K562 (cell line): ENCODE measurements around the gene TFDP3. TPM values are rescaled to one million over a fixed set of nuclear protein-coding genes. Genes with fewer than 3 reads are reported as not detected.

Experiments used
- ATAC-seq: fragments of 200-7000 bp; cut with Tn5 transposase; 3 replicates; pipeline ENCODE4 v1.9.1; 2020; ENCODE audit warnings: moderate library complexity
- BruUV-seq: library from RNA; stranded (reverse); fragments of 400-500 nt; replicated peaks from 2 replicates; lab custom pipeline; 2021; lab: Mats Ljungman, UMichigan
- CTCF ChIA-PET: fragments of 300-600 bp; formaldehyde crosslinking; extraction: SDS; loops from one replicate; lab custom pipeline; 2021; ENCODE audit warnings: low intra/inter-chr PET ratio; lab: Yijun Ruan, JAX
- POLR2A ChIA-PET: fragments of 300-600, 350-650 bp; sonication (Branson Sonifier 250); formaldehyde crosslinking; extraction: SDS; loops from one replicate; lab custom pipeline; 2021; ENCODE audit warnings: antibody characterized with exemption, inconsistent platforms; lab: Yijun Ruan, JAX
- DNase-seq, 4 experiments: peaks; one replicate each; pipeline versions ENCODE4 v3.0.0 to v3.0.0-alpha.2; 2011 to 2018; ENCODE audit warnings: low spot score in 3 of 4, mixed read lengths in 3 of 4; ENCODE audit errors: extremely low read depth in 1 of 4
- FAIRE-seq: peaks from 2 replicates; lab custom pipeline; 2011; peaks lifted over from hg19 to GRCh38; lab: Jason Lieb, UNC
- H2AFZ ChIP-seq: 2 replicates; pipeline ENCODE4 v1.6.0; 2011; ENCODE audit warnings: low read depth, low read length, control low read depth, inconsistent platforms
- H3K27ac ChIP-seq: fragments of 200-600 bp; 3 replicates; pipeline ENCODE4 v1.8.0; 2011; ENCODE audit warnings: low read depth, mild to moderate bottlenecking, control low read depth, inconsistent platforms, low read length, moderate library complexity, mixed read lengths; ENCODE audit errors: extremely low read depth
- H3K27me3 ChIP-seq, 2 experiments: fragments of 300-600 bp in 1 of 2; 2 replicates in 1 of 2; 3 replicates in 1 of 2; pipeline versions ENCODE4 v1.6.0 to v1.8.0; 2011; ENCODE audit warnings: inconsistent platforms in 2 of 2, low read length in 2 of 2, mild to moderate bottlenecking in 1 of 2, mixed read lengths in 1 of 2, moderate library complexity in 1 of 2; ENCODE audit not compliant: control insufficient read depth in 2 of 2, insufficient read depth in 2 of 2
- H3K36me3 ChIP-seq: fragments of 300-600 bp; 3 replicates; pipeline ENCODE4 v1.8.0; 2011; ENCODE audit warnings: mild to moderate bottlenecking, low read length, inconsistent platforms; ENCODE audit not compliant: control insufficient read depth, insufficient read depth
- H3K4me1 ChIP-seq, 2 experiments: fragments of 200-600 bp in 1 of 2; replicated peaks in 1 of 2; 2 replicates in 1 of 2; 3 replicates in 1 of 2; pipeline versions ENCODE4 v1.5.1 to v1.8.0; 2011; ENCODE audit warnings: inconsistent platforms in 2 of 2, low read length in 2 of 2, mild to moderate bottlenecking in 1 of 2, mixed read lengths in 1 of 2, moderate library complexity in 1 of 2; ENCODE audit not compliant: control insufficient read depth in 2 of 2, insufficient read depth in 2 of 2
- H3K4me2 ChIP-seq: 2 replicates; pipeline ENCODE4 v1.6.1; 2011; ENCODE audit warnings: low read length, control low read depth, inconsistent platforms, mixed read lengths; ENCODE audit not compliant: insufficient read depth
- H3K4me3 ChIP-seq: fragments of 200-600 bp; sonication (generic), shearing (Covaris generic); 2 replicates; pipeline ENCODE4 v1.5.1; 2016; ENCODE audit warnings: control low read depth, inconsistent platforms
- H3K79me2 ChIP-seq: fragments of 200-600 bp; 3 replicates; pipeline ENCODE4 v1.8.0; 2011; ENCODE audit warnings: low read length, inconsistent platforms; ENCODE audit not compliant: control insufficient read depth, insufficient read depth
- H3K9ac ChIP-seq, 2 experiments: 2 replicates each; pipeline versions ENCODE4 v1.6.0 to v1.6.1; 2011; ENCODE audit warnings: low read depth in 2 of 2, low read length in 2 of 2, control low read depth in 1 of 2, inconsistent platforms in 1 of 2, mild to moderate bottlenecking in 1 of 2, mixed read lengths in 1 of 2; ENCODE audit not compliant: insufficient read depth in 1 of 2
- H3K9me1 ChIP-seq: one replicate; pipeline ENCODE4 v1.6.0; 2011; ENCODE audit warnings: inconsistent platforms, mild to moderate bottlenecking, low read length, moderate library complexity; ENCODE audit not compliant: control insufficient read depth, insufficient read depth
- H3K9me3 ChIP-seq: replicated peaks from 2 replicates; pipeline ENCODE4 v1.5.1; 2011; ENCODE audit warnings: low read depth, low read length, inconsistent platforms; ENCODE audit not compliant: control insufficient read depth, insufficient read depth
- H4K20me1 ChIP-seq: replicated peaks from 2 replicates; pipeline ENCODE4 v1.6.1; 2011; ENCODE audit warnings: low read length, inconsistent platforms, mixed read lengths; ENCODE audit not compliant: control insufficient read depth, insufficient read depth
- BRF1 ChIP-seq: IDR thresholded peaks from 3 replicates; pipeline ENCODE4 v1.6.1; 2011; ENCODE audit warnings: borderline replicate concordance, mild to moderate bottlenecking; ENCODE audit not compliant: insufficient read length; ENCODE audit errors: extremely low read depth
- JUNB ChIP-seq: fragments of 450-650 bp; formaldehyde crosslinking; conservative IDR thresholded peaks from 2 replicates; pipeline ENCODE4 v1.4.0; 2020; ENCODE audit warnings: mild to moderate bottlenecking
- KHSRP ChIP-seq: fragments of 450-650 bp; IDR thresholded peaks from 2 replicates; pipeline ENCODE4 v1.6.1; 2017
- NFRKB ChIP-seq: fragments of 450-650 bp; IDR thresholded peaks from 2 replicates; pipeline ENCODE4 v1.6.1; 2016; ENCODE audit warnings: low read depth
- NUFIP1 ChIP-seq: fragments of 450-650 bp; IDR thresholded peaks from 2 replicates; pipeline ENCODE4 v1.6.1; 2018; ENCODE audit not compliant: partially characterized antibody
- RBM14 ChIP-seq: fragments of 200-400 bp; formaldehyde crosslinking; IDR thresholded peaks from 2 replicates; pipeline ENCODE4 v1.6.1; 2018; ENCODE audit warnings: low read depth, mild to moderate bottlenecking, low read length, moderate library complexity, borderline replicate concordance; ENCODE audit not compliant: insufficient read depth
- RFX1 ChIP-seq: fragments of 450-650 bp; IDR thresholded peaks from 2 replicates; pipeline ENCODE4 v1.6.1; 2016; ENCODE audit warnings: mild to moderate bottlenecking, moderate library complexity
- STAT5B ChIP-seq: fragments of 250-450 bp; sonication (Bioruptor Pico); IDR thresholded peaks from 2 replicates; pipeline ENCODE4 v1.8.0; 2021; ENCODE audit warnings: mild to moderate bottlenecking, inconsistent platforms
- ZKSCAN3 ChIP-seq: fragments of 250-450 bp; sonication (Bioruptor Pico); IDR thresholded peaks from 2 replicates; pipeline ENCODE4 v1.4.0; 2020
- WGBS: fragments of 100-300 bp; shearing (Covaris generic); methylation state at CpG from one replicate; pipeline ENCODE4 v1.1.6; 2016; ENCODE audit warnings: low coverage, mixed read lengths; ENCODE audit not compliant: insufficient coverage; ENCODE audit errors: missing lambda C conversion rate; 5-methylcytosine and 5-hydroxymethylcytosine counted together
- in situ Hi-C: fragments of 300-500 bp; cut with MboI; formaldehyde crosslinking; loops from 4 replicates; pipeline ENCODE4 v1.15.0; 2018; ENCODE audit warnings: inconsistent platforms, mixed read lengths
- intact Hi-C: fragments of 100-400 bp; cut with micrococcal nuclease; formaldehyde crosslinking; loops from 2 replicates; pipeline ENCODE4 v1.14.2; 2022
- polyA plus RNA-seq, 8 experiments: library from polyadenylated mRNA; depleted of rRNA in 4 of 8; stranded (reverse) in 5 of 8; unstranded in 3 of 8; fragments of >200 nt; fragmentation: Nextera tagmentation in 2 of 8; fragmentation: Illumina TruSeq in 1 of 8; extraction: Ambion mirVana in 2 of 8; extraction: Trizol in 1 of 8; gene quantifications; 2 replicates each; pipeline versions ENCODE4 v1.2.1 to v1.2.3, GENCODE V29; 2011 to 2014; ENCODE audit warnings: inconsistent platforms in 1 of 8, missing spikeins in 1 of 8
- total RNA-seq, 7 experiments: library from RNA; depleted of rRNA in 6 of 7; stranded (reverse); fragments of >200 nt in 6 of 7; fragmentation: Illumina TruSeq in 2 of 7; extraction: Trizol in 2 of 7; gene quantifications; 2 replicates each; pipeline versions ENCODE4 v1.2.1 to v1.2.3, GENCODE V29; 2011 to 2021; ENCODE audit warnings: low replicate concordance in 1 of 7
- TF ChIP-seq, protein P1 (sequence below): fragments of 250-450 bp; sonication (Bioruptor Pico); IDR thresholded peaks from 2 replicates; pipeline ENCODE4 v1.5.0; 2021
- TF ChIP-seq, protein P2 (sequence below): fragments of 250-450 bp; sonication (Bioruptor Pico); IDR thresholded peaks from 2 replicates; pipeline ENCODE4 v1.5.0; 2021; ENCODE audit warnings: mild to moderate bottlenecking, moderate library complexity
- TF ChIP-seq, protein P3 (sequence below), 2 experiments: fragments of 450-650 bp in 1 of 2; IDR thresholded peaks; 2 replicates each; pipeline ENCODE4 v1.6.1; 2011 to 2017; ENCODE audit warnings: low read depth in 2 of 2, antibody characterized with exemption in 1 of 2, borderline replicate concordance in 1 of 2, low read length in 1 of 2, mild to moderate bottlenecking in 1 of 2, mixed read lengths in 1 of 2; ENCODE audit not compliant: control insufficient read depth in 1 of 2
- TF ChIP-seq, protein P4 (sequence below): fragments of 250-450 bp; sonication (Bioruptor Pico); IDR thresholded peaks from 2 replicates; pipeline ENCODE4 v1.4.0; 2020
- TF ChIP-seq, protein P5 (sequence below): conservative IDR thresholded peaks from 2 replicates; pipeline ENCODE4 v1.6.1; 2011; ENCODE audit warnings: low read depth, mild to moderate bottlenecking, low read length; ENCODE audit not compliant: control insufficient read depth

The TFDP3 gene
- total and polyA plus RNA-seq, 9 of the 15 experiments (the other 6 are each of a cell fraction or from before 2014, with no cell fraction given) = 0.09 to 0.25 (median 0.12) TPM; not detected in 5

DNA sequence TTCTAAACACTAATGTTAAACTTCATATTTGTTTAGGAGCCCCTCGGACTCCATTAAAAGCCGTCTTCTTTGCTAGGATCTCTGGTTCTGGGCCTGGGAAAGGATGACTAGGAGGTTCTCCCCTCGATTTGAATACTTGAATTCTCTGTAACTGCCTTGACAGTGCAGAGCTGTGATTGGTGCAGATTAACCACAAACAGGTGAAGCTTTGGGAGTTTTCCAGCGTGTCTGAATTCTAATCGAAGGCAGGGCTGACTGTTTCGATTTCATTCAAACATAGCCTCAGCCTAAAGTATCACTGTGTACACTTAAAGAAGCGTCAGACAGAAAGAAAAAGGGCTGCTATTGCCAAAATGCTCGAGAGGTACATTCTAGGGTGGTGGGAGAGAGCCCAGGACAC, 29.0 kb downstream of the TFDP3 start:
- 1% methylated on average over 8 of the region's 8 CpGs for WGBS
- Histone ChIP-seq H3K9ac (no peak overlapping the region), H3K9me1 (no peaks in the 10 kb centered on the region), H3K79me2 (no peaks in the 10 kb centered on the region), H3K27ac (no peak overlapping the region), H2AFZ (no peak overlapping the region), H3K4me1 (no peaks in the 10 kb centered on the region), H3K36me3 (no peaks in the 10 kb centered on the region), H3K27me3 (no peaks in the 10 kb centered on the region), H3K4me2 (no peak overlapping the region), H3K9me3 (no peaks in the 10 kb centered on the region), H4K20me1 (no peaks in the 10 kb centered on the region), H3K4me3 (no peak overlapping the region)
- FAIRE-seq (no peak), DNase-seq (no peak), ATAC-seq (no peak)
- no TSS peak for BruUV-seq
- in situ Hi-C loops = no loop called here
- ChIA-PET POLR2A (no interaction called here), CTCF (no interaction called here)
- intact Hi-C loops = no loop called here
- no peak for TF ChIP-seq NUFIP1
- TF ChIP-seq, protein P1, sequence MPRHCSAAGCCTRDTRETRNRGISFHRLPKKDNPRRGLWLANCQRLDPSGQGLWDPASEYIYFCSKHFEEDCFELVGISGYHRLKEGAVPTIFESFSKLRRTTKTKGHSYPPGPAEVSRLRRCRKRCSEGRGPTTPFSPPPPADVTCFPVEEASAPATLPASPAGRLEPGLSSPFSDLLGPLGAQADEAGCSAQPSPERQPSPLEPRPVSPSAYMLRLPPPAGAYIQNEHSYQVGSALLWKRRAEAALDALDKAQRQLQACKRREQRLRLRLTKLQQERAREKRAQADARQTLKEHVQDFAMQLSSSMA (CRISPR knock-in tag) = no peak
- TF ChIP-seq, protein P2, sequence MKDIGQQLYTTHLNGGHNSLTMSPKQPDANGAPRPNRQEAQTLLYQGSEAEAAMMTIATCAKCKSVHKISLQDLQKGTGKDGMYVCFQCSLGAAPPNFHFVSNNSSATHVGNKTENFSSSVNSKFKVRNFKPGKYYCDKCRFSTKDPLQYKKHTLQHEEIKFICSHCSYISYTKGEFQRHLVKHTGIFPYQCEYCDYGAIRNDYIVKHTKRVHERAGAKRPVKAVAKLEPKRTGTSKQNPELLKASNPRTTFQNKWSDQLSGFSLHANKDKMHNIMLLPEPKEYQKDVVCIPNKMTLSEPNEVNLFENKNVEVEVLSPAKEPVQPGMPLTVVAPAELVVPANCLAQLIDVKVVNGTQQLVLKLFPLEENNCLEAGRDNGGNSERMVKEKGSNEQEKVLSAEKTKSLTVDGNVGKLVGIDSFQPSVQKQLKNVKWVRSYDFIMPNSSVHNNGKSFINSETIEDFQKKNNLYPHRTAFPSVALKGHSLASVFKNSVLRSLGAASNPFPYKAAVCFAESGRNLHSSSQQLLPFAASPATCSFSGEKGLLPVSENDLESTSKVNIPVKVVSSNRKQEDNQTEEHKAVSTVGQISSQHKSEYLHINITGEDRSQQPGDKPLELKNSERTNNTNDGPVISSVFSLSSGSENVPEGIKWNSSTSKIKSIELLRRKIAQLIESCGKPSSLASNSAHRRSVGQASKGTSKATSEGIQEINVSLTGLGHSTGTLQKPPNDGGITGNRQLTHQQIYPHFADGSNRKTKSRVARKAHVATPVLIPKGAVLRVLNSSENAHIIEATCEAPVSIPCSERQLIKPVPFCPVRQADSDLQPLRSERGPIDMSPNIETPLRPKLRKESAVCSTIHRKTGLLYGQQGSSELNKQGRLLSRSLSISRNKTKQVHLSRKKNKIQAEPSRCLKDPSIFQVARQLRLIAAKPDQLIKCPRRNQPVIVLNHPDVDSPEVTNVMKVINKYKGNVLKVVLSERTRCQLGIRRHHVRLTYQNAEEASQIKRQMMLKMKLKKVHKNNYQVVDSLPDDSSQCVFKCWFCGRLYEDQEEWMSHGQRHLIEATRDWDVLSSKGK = no peak
- TF ChIP-seq BRF1 = no peak
- no peak for TF ChIP-seq KHSRP
- no peak for TF ChIP-seq NFRKB
- TF ChIP-seq, protein P3, sequence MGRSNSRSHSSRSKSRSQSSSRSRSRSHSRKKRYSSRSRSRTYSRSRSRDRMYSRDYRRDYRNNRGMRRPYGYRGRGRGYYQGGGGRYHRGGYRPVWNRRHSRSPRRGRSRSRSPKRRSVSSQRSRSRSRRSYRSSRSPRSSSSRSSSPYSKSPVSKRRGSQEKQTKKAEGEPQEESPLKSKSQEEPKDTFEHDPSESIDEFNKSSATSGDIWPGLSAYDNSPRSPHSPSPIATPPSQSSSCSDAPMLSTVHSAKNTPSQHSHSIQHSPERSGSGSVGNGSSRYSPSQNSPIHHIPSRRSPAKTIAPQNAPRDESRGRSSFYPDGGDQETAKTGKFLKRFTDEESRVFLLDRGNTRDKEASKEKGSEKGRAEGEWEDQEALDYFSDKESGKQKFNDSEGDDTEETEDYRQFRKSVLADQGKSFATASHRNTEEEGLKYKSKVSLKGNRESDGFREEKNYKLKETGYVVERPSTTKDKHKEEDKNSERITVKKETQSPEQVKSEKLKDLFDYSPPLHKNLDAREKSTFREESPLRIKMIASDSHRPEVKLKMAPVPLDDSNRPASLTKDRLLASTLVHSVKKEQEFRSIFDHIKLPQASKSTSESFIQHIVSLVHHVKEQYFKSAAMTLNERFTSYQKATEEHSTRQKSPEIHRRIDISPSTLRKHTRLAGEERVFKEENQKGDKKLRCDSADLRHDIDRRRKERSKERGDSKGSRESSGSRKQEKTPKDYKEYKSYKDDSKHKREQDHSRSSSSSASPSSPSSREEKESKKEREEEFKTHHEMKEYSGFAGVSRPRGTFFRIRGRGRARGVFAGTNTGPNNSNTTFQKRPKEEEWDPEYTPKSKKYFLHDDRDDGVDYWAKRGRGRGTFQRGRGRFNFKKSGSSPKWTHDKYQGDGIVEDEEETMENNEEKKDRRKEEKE (IDR thresholded peaks at IDR 0.05; ENCODE audit: borderline replicate concordance in 1 of 2, control insufficient read depth in 1 of 2, low read depth in 2 of 2, low read length in 1 of 2) = no peak
- TF ChIP-seq STAT5B (CRISPR knock-in tag) = no peak
- TF ChIP-seq ZKSCAN3 (CRISPR knock-in tag) = no peak
- TF ChIP-seq, protein P4, sequence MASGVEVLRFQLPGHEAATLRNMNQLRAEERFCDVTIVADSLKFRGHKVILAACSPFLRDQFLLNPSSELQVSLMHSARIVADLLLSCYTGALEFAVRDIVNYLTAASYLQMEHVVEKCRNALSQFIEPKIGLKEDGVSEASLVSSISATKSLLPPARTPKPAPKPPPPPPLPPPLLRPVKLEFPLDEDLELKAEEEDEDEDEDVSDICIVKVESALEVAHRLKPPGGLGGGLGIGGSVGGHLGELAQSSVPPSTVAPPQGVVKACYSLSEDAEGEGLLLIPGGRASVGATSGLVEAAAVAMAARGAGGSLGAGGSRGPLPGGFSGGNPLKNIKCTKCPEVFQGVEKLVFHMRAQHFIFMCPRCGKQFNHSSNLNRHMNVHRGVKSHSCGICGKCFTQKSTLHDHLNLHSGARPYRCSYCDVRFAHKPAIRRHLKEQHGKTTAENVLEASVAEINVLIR = no peak
- TF ChIP-seq RBM14 = no peak
- TF ChIP-seq, protein P5, sequence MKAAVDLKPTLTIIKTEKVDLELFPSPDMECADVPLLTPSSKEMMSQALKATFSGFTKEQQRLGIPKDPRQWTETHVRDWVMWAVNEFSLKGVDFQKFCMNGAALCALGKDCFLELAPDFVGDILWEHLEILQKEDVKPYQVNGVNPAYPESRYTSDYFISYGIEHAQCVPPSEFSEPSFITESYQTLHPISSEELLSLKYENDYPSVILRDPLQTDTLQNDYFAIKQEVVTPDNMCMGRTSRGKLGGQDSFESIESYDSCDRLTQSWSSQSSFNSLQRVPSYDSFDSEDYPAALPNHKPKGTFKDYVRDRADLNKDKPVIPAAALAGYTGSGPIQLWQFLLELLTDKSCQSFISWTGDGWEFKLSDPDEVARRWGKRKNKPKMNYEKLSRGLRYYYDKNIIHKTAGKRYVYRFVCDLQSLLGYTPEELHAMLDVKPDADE = no peak
- TF ChIP-seq JUNB (CRISPR knock-in tag) = no peak
- TF ChIP-seq RFX1 = no peak
